ENCODE data around the gene GLRA3. TPM values are rescaled to one million over a fixed set of nuclear protein-coding genes. Genes with fewer than 3 reads are reported as not detected.
"Not testable (repeated sequence)": the region's sequence is repeated elsewhere in the genome, so short reads cannot be mapped to it uniquely, and the experiment has no call there.

Gene GLRA3
- total RNA-seq, 2 donors from 2014 or later: not detected

GRCh38 chr4:174674305-174674840 lies 154.7 kb downstream of the GLRA3 start:
- intact Hi-C loops (cut with DNase I): no loop called here
- DNase-seq (no peak), ATAC-seq (no peak)

- ATAC-seq (no peak), DNase-seq (no peak)
- intact Hi-C loops (cut with DNase I): no loop called here
Measured at GRCh38 chr4:174673865-174674264, 155.2 kb downstream of the GLRA3 start.

- intact Hi-C loops (cut with DNase I): no loop called here
- ATAC-seq (no peak), DNase-seq (no peak)
Measured at GRCh38 chr4:174672276-174672675, 156.8 kb downstream of the GLRA3 start.

GRCh38 chr4:174669270-174669669 lies 159.8 kb downstream of the GLRA3 start:
- DNase-seq (no peak), ATAC-seq (peak in 1 of 2 donors; percentile 96)
- intact Hi-C loops (cut with DNase I): no loop called here

- no peak for DNase-seq
- ATAC-seq: no peak
- intact Hi-C loops (cut with DNase I): no loop called here
Measured at GRCh38 chr4:174665799-174666198, 163.2 kb downstream of the GLRA3 start.

GRCh38 chr4:174663216-174663615 lies 165.8 kb downstream of the GLRA3 start:
- ATAC-seq: no peak
- intact Hi-C loops (cut with DNase I): no loop called here
- no peak for DNase-seq

GRCh38 chr4:174658246-174658645 lies 170.8 kb downstream of the GLRA3 start:
- DNase-seq (no peak), ATAC-seq (no peak)
- intact Hi-C loops (cut with DNase I): no loop called here

- ATAC-seq: no peak
- intact Hi-C loops (cut with DNase I): no loop called here
- no peak for DNase-seq
Measured at GRCh38 chr4:174657472-174657871, 171.6 kb downstream of the GLRA3 start.

- DNase-seq (no peak), ATAC-seq (no peak)
- intact Hi-C loops (cut with DNase I): no loop called here
Measured at GRCh38 chr4:174654634-174655033, 174.4 kb downstream of the GLRA3 start.

GRCh38 chr4:174650711-174651355 lies 178.2 kb downstream of the GLRA3 start:
- ATAC-seq (no peak), DNase-seq (no peak)
- intact Hi-C loops (cut with DNase I): no loop called here

- no peak for ATAC-seq
- no peak for DNase-seq
- intact Hi-C loops (cut with DNase I): no loop called here
Measured at GRCh38 chr4:174648812-174649211, 180.2 kb downstream of the GLRA3 start.

GRCh38 chr4:174646326-174646725 lies 182.7 kb downstream of the GLRA3 start:
- intact Hi-C loops (cut with DNase I): no loop called here
- ATAC-seq (no peak), DNase-seq (no peak)

GRCh38 chr4:174640146-174640545 lies 188.9 kb downstream of the GLRA3 start:
- intact Hi-C loops (cut with DNase I): no loop called here
- ATAC-seq: no peak
- DNase-seq: no peak

- no peak for ATAC-seq
- no peak for DNase-seq
- intact Hi-C loops (cut with DNase I): no loop called here
Measured at GRCh38 chr4:174635732-174636131, 193.3 kb downstream of the GLRA3 start.

- intact Hi-C loops (cut with DNase I): loop anchor here in 1 of 2 donors (5.0 kb wide), 1 partner anchor 266 kb away; no protein-coding TSS in a partner anchor
- DNase-seq: no peak
- ATAC-seq: no peak
Measured at GRCh38 chr4:174633399-174633798, 195.6 kb downstream of the GLRA3 start.

- peak in 1 of 2 donors; percentile 53 for ATAC-seq
- intact Hi-C loops (cut with DNase I): loop anchor here (2.0 to 5.0 kb wide), 2 partner anchors 265 kb away; no protein-coding TSS in a partner anchor
- DNase-seq: no peak
Measured at GRCh38 chr4:174631901-174632758, 196.9 kb downstream of the GLRA3 start.

- ATAC-seq, DNase-seq: not testable (repeated sequence)
- intact Hi-C loops (cut with DNase I): loop anchor here (2.0 to 5.0 kb wide), 2 partner anchors 263 kb away; no protein-coding TSS in a partner anchor
Measured at GRCh38 chr4:174629907-174630450, 199.1 kb downstream of the GLRA3 start.

- ATAC-seq (no peak), DNase-seq (no peak)
- intact Hi-C loops (cut with DNase I): no loop called here
Measured at GRCh38 chr4:174629265-174629664, 199.8 kb downstream of the GLRA3 start.

- intact Hi-C loops (cut with DNase I): no loop called here
- no peak for DNase-seq
- ATAC-seq: no peak
Measured at GRCh38 chr4:174628191-174628590, 200.9 kb downstream of the GLRA3 start.

GRCh38 chr4:174627473-174627872 lies 201.6 kb downstream of the GLRA3 start:
- intact Hi-C loops (cut with DNase I): no loop called here
- ATAC-seq: no peak
- no peak for DNase-seq
